CMK (cell line): ENCODE results near the gene PRDM2.
A peak's percentile ranks its signal among the peaks of the same experiment; 100 is the strongest.

ENCODE experiments used
- DNase-seq: peaks from one replicate; pipeline ENCODE4 v3.0.0-alpha.2; 2010; ENCODE audit warnings: low read depth

Gene PRDM2

DNA sequence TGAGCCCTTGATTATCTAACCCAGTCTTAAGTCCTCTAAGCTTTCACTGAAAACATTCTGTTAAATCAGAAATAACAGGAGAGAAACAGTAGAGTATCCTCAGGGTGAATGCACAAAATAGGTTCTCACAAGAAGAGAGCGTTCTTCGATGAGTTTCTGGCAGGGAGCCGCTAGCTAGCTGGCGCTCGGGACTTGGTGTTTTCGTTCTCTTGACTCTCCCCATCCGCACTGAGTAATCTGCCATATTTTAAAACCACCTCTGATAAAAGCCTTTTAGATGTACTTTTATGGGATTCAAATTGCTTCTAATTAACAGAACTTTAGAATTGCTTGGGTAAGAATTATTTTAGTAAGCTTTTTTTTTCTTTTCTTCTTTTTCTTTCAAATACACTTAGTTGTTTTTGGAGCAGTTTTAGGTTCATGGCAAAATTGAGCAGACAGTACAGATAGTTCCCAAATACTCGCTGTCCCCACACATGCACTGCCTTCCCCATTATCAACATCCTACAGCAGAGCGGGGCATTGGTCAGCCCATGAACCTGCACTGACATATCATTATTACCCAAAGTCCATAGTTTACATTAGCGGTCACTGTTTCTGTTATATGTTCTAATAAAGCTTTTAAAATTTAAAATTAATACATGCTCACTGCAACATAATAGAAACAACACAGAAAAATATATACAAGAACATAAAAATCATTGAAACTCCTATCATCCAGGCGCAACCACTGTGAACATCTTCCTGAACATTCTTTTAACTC lies 35.4 kb downstream of the PRDM2 start:
- no peak for DNase-seq

DNA sequence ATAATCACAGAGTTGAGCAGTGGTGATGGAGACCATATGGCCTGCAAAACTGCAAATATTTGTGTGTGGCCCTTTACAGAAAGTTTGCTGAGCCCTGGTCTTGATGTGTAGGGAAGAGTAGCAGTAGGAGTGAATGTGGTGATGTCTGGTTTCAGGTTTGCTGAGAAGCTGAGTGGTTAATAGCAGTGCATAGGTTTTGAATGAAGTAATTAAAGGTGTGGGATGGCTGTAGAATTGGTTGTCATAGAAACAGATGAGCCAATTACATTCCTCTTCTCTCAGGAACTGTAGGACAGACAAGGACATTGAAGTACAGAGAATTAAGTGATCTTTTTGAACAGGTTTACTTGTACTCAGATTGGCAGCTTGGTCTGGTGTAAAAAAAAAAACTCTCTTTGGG lies 37.4 kb downstream of the PRDM2 start:
- no peak for DNase-seq

DNA sequence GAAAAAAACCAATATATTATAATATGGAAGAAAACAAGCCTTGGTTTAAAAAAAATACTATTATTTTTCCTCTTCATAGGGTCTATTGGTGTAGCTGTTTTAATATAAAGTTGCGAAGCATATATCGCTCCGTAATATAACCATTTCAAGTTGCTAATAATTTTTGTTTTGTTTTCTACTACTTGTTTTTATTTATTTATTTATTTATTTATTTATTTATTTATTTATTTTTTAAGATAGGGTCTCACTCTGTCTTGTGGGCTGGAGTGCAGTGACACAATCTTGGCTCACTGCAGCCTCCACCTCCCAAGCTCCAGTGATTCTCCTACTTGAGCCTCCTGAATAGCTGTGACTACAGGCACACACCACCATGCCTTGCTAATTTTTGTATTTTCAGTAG lies 46.4 kb downstream of the PRDM2 start:
- no peak for DNase-seq

DNA sequence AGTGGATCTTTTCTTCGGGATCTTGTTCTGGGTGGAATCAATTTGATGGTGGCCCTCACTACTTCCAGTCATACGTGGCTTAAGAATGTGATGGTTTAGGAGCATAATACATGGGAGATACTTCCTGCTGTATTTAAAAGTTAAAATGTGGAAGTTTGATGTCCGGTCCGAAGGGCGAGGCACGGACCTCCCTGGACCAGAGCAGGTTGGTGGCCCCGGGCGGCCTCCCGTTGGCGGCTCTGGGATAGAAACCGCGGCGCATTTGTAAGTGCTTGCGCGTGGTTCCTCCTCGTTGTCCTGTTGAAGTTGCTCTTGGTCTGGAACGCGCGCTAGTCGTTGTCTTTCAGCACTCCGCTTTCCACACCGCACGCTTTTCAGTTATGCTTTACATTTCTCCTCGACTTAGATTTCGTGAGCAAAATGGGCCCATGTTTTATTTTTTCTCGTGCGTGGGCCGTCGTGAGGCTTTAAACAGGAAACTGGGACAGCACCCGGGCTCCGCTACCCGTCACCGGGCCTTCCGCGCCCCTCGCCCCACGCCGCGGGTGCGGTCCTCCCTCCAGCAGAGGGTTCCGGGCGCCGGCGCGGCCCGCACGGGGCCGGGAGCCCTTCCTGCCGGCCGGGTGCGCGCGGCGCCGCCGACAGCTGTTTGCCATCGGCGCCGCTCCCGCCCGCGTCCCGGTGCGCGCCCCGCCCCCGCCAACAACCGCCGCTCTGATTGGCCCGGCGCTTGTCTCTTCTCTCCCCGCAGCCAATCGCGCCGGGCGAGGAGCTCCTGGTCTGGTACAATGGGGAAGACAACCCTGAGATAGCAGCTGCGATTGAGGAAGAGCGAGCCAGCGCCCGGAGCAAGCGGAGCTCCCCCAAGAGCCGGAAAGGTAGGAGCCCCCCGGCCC lies 48.9 kb downstream of the PRDM2 start:
- DNase-seq = peak; percentile 92

DNA sequence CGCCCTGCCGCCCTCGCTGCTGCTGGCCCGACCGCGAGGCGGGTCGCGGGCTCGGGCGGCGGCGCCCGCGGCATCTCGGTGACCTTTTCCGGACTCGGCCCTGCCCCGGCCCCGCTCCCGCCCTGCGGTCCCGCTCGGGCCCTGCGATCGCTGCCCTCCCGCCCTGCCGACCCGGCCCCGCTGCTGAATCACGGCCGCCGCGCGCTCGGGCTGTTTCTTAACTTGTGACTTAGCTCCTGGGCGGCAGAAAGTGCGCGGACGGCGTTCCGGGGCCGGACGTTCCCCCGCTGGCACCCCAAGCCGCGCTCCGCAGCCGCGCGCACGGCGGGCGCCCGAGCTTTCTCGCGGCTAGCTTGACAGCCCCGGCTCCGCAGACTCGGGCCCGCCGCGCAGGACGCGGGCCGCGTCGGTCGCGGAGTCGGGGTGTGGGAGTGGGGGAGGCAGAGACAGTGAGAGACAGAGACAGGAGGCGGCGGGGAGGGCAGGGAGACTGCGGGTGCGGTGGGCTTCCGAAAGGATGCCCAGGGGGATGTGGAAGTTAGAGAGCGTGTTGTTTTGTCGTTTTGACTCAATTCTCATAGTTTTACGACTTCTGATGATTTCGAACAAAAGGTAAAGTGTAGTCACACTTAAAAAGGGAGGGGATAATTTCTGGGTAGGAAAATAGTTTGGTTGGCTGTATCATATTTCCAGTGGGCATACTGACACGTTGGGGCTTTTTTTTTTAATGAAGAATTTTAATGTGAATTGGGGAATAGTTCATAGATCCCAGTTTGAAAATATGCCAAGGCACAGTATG lies 49.8 kb downstream of the PRDM2 start:
- no peak for DNase-seq

DNA sequence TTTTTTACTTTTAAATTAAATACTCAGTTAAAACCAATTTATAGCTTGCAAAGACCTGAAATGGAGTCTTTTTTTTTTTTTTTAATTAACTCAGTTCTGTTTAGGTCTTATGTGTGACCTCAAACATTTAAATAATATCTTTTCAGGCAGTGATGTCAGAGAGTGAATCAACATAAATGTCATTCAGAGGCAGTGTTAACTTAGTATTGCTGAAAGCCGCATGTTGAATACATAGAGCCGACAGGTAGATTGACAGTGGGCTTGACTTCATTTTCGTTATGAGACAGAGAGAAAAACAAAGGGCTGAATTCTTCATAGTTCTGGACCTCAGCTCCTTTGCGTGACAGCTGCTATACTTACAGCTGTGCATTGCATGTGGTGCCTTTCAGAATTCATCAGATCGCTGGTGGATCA lies 51.5 kb downstream of the PRDM2 start:
- no peak for DNase-seq

DNA sequence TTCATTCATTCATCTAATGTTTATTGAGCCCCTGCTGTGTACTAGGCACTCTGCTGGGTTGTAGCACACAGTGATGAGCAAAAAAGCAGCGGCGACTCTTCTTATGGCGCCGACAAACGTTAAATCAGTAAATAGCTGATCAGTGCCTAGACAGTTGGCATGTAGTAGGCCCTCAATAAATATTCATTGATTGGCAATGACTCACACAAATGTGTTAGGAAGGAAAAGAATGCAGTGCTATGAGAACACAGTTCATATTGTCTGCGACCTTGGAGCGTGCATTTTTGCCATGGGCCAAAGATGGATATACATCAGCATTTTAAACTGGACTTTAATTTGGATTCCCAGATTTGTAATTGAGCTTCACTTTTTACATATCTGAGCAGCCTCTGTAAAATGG lies 52.0 kb downstream of the PRDM2 start:
- DNase-seq = no peak

DNA sequence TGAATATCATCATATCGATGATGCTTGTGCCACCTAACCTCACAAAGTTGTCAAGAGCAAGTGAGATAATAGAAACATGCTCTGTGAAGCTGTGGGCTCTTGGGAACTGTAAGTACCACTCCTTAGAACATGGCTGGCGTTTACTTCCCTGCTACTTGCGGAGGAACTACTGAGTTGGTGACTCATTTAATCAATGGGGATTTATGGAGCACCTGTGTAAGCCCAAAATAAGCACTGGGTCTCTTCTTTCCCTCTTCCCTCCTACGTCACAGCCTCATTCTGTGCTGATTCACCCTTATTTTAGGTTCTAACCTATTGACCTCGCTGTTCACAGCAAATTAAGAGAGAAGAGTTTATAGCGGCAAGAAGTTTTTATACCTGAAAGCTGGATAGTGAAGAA lies 52.9 kb downstream of the PRDM2 start:
- DNase-seq = no peak

DNA sequence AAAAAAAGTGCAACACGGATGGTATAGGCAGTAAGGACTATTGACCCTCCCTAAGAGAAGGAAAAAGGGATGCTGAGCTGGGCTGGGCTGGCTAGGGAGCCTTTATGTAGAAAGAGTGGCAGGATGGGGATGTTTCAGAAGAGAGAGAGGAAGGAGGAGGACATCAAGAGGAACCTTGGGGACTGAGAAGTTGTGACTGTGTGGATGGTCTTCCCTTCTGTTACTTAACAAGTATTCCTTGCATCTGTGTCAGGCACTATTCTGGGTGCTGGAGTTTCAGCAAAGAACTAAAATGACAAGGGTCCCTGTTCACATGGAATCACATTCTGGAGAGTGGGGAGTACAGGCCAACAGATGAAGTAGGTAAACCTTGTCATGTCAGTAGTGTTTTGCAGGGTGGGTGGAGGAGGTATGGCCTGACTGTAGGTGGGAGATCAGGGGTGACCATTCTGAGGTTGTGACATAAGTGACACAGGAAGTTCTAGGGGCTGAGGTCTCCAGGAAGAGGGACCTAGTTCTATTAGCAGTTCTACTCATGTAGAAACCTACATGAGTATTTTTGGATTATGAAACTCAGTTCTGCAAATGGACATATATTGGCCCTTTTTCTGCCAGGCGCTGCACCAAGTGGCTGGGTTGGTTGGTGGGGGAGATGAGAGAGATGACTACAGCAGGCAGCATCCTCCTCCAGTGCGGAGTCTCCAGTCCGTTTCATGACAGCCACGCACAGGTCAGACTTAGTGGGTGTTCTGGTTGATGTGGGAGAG lies 53.8 kb downstream of the PRDM2 start:
- no peak for DNase-seq

DNA sequence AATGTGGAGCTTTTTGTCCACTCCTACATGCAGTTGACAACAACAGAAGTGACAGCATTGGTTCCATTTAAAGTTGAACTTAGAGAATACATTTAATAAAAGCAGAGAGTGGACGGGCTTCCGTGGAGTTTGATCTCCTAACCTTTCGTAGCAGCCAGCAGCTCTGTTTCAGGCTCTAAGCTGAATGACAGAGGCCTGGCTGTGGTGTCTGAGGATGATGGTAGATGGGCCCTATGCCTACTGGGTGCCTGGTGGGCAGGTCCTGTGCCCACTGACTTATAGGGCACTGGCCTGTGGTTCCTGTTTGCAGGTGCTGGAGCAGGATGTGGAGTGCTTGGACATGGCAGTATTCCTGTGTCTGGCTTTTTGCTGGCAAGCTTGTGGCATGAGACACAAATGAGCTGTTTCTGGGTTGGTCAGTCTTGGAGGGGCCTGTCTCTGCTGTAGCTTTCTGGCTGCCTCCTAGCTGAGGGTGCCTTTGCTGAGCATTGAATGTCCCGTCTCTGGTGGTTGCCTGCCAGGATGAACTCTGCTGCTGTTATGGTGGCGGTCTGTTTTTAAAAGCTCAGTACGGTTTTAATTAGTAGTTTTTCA lies 54.6 kb downstream of the PRDM2 start:
- no peak for DNase-seq

DNA sequence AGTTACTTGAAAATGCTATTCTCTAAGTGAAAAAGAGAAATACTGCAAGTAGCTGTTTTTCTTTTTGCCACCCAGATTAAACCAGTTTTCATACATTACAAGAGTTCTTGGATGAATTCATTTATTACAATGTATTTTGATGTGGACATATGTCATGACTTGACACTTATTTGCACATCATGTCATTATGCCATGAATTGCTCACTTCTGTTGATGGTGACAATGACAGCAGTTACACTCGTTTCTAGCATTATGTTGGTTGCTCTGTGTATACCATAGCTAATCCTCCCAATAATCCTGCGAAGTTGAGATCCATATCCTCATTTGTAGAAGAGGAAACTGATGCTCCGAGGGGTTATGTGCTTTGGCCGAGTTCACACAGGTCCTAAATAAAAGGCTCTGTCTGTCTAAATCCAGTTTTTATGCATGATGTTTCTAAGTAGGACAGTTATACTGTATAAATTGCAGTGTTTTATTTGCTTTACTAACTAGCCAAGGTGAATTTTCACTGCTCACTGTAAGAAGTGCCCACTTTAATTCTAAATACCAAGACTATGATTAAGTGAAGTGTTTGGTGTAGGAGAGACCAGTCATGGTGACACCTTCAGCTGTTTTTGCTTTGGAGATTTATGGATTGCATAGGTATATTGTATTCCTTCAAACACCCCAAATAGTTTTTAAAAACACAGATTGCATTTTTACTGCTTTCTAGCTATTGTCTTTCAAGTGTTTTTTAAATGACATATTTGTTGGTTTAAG lies 56.7 kb downstream of the PRDM2 start:
- DNase-seq = no peak

DNA sequence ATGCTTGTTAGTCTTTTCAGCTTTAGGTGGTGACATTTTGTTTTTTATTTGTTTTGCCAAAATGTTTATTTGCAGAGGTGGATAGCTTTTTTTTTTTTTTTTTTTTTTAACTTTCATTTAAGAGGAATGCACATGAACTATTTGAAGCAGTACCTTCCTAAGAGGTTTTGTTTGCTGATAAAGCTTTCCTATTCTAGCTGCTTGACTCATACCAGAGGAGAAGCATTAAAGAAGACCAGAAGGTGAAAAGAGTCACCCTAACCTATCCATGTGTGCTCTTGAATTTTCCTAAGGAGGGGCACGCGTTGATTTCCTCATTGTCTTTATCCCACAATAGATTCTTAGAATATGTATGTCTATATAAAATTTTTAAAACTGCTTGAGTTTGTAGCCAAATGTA lies 57.7 kb downstream of the PRDM2 start:
- no peak for DNase-seq

DNA sequence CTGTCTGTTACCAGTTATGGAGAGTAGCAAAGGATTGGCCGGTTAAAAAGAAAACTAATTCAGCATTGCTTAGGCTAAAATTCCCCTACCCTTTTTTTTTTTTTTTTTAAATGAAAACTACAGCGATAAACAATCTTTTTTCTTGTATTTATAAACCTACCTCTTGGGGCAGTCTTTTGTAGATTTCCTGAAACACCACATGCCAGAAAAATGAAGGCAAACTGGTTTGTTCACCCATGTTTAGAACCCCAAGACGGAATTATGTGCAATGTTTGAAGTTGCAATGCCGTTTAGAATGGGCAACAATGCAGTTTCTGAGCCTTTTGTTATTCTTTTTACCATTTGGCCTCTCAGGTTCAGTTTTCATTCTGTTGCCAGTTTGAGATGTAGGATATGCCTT lies 59.1 kb downstream of the PRDM2 start:
- DNase-seq = no peak

DNA sequence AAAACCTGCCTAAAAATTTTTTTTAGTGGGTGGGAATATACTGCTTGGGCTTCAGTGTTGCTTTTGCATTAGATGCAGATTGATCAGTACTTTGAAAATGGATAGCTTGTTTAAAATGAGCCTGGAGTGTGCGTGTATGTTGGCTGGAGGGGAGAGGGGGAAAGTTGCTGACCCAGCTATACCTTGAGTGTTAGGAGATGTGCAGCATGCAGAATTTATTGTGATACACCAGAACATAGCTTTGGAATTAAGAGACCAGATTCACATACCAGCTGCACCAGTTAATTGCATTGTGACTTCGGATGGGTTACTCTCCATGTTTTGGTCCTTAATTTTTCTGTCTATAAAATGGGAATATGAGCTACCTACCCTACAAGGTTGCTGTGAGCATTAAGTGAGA lies 60.4 kb downstream of the PRDM2 start:
- DNase-seq = no peak

DNA sequence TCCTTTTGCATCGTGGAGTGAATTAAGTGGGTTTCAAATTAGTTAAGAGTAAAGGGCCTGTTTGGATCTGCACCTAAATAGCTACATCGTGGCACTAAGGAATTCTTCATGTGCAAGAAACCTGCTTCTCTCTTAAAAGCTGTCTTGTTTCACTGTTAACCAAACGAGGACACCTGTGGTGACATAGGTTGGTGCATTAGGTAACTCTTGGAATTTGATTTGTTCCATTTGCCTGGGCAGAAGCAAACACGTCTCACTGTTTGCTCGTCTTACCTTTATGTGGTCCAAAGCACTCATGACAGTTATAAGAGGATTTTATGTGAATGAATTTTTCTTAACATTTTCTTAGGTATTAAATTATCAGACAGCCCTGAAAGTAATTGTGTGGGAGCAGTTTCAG lies 60.9 kb downstream of the PRDM2 start:
- no peak for DNase-seq

DNA sequence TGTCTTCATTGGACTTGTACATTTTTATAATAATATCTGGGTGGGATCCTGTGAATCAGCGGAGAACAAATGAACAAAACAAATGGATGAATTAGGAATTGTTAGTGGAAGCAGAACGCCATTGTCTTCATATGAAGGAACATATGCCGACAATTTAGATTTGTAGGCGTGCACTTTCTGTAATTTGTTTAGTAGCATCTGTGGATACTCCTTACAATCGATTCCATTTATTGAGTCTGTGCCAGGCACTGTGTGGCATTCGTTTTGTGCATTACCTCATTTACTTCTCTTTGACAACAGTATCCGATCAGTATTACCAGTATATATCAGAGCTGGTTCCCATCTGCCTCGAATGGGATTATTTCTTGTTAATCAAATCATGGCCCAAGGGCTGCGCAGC lies 61.9 kb downstream of the PRDM2 start:
- no peak for DNase-seq

DNA sequence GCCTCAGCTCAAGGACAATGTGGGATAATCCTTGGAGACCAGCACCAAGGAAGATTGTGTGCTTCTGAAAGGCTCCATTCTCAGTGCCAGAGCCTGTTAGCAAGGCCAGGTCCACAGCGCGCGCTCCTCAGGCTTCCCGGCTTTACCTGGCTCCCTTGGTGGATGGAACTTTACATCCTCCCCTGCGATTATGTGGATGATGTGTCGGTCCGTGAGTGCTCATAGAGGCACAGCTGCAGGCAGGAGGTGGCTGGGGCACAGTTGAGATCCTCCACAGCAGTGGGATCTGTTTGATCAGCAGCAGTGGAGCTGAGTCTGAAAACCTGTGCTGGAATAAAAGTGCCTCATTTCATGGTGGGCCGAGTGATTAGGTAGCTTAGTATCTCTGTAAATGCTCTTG lies 62.7 kb downstream of the PRDM2 start:
- DNase-seq = no peak

DNA sequence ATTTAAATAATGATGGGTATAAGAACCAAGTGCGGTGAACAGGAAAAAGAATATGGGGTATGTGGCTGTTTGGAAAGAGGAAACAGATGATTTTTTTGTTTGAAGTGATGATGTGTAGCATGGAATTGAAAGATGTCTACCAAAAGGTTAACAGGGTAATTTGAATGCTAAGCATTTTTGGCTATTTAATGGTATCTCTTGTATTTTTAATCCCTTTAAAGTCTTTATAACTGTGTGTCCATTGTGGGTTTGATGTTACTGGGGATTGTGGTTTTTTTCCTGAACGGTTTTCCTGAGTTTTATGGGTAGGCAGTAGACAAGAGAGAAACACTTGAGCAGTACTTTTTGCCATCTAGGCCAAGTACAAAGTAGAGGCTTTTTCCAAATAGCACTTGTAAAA lies 63.2 kb downstream of the PRDM2 start:
- DNase-seq = no peak

DNA sequence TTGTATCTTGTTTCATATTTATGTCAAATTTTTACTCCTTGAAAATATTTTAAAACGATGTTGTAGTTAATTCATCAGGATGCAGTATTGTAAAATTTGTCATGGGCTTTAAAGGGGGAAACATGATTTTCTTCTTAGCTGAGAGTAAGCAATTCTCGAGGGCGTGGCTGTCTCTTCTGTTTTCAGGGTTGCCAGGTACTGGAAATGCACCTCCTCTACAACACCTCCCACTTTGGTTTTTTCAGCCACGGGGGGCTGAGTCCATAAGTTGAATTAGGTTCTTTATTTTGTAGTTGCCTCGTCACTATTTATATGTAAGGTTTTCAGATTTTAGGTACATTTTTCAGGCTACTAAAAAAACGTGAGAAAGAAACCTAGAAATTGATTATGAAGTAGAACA lies 64.0 kb downstream of the PRDM2 start:
- no peak for DNase-seq

DNA sequence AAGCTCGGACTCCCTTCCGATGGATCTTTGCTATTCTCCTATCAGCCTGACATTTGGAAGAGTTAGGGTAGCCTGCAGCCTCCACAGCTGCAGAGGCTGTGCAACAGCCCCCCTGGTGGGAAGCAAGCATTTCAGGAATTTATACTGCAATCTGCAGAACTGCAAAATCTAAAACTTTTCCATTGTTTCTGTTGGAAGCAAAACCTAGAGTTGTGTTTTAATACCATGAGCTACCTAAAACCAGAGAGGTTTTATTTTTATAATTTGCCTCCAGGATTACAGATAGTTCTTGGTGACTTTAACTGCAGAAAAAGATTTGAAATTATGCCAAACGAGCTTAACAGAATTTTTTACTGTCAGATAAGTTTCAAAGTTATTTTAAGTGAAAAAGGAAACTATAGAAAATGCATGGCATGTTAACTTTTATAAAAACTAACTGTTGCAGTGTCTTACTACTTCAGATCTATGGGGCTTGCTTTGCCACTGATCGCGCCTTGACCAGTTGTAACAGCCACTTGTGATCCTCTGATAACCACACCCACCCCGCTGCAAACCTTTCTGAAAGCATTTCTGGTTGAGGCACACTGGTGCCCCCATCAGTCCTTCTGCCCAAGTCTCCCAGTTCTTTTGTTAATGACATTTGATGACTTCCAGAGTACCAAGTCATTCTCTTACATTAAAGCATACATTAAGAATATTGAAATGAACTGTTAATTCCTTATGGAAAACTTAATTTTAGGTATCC lies 64.8 kb downstream of the PRDM2 start:
- DNase-seq = no peak
